Activated CD4-positive, alpha-beta memory T cell treated with anti-CD3 and anti-CD28 coated beads, Interleukin-2, amount 10 ng/mL, durations not matched to agents 7 days and 5 days (primary cell): ENCODE measurements around the gene C1QA. TPM values are rescaled to one million over a fixed set of nuclear protein-coding genes. Genes with fewer than 3 reads are reported as not detected.

ENCODE experiments used
- CTCF ChIA-PET: fragments of 350-600 bp; sonication (Branson Sonifier 250); formaldehyde crosslinking; loops from one replicate; lab custom pipeline; 2021; ENCODE audit warnings: antibody characterized with exemption, inconsistent platforms; lab: Charles Lee
- POLR2A ChIA-PET: fragments of 350-600 bp; sonication (Branson Sonifier 250); formaldehyde crosslinking; loops from one replicate; lab custom pipeline; 2021; ENCODE audit warnings: antibody characterized with exemption; lab: Charles Lee
- DNase-seq: peaks from one replicate; pipeline ENCODE4 v3.0.0-alpha.2; 2020
- H3K27ac Mint-ChIP-seq: one replicate; pipeline ENCODE4 v1.8.0; 2021; ENCODE audit warnings: mild to moderate bottlenecking, mixed read lengths
- H3K27me3 Mint-ChIP-seq: one replicate; pipeline ENCODE4 v1.8.0; 2021; ENCODE audit warnings: mixed read lengths
- H3K36me3 Mint-ChIP-seq: one replicate; pipeline ENCODE4 v1.8.0; 2021; ENCODE audit warnings: low read depth, mixed read lengths
- H3K4me1 Mint-ChIP-seq: one replicate; pipeline ENCODE4 v1.8.0; 2021; ENCODE audit warnings: mixed read lengths
- H3K4me3 Mint-ChIP-seq: one replicate; pipeline ENCODE4 v1.8.0; 2021; ENCODE audit warnings: mild to moderate bottlenecking, mixed read lengths
- H3K9me3 Mint-ChIP-seq: one replicate; pipeline ENCODE4 v1.8.0; 2021; ENCODE audit warnings: mixed read lengths
- total RNA-seq, 2 experiments: library from RNA; stranded (reverse); gene quantifications; one replicate each; pipeline ENCODE4 v1.2.3, GENCODE V29; 2021

Gene C1QA
- total RNA-seq, 2 experiments from 2014 or later = not detected

DNA sequence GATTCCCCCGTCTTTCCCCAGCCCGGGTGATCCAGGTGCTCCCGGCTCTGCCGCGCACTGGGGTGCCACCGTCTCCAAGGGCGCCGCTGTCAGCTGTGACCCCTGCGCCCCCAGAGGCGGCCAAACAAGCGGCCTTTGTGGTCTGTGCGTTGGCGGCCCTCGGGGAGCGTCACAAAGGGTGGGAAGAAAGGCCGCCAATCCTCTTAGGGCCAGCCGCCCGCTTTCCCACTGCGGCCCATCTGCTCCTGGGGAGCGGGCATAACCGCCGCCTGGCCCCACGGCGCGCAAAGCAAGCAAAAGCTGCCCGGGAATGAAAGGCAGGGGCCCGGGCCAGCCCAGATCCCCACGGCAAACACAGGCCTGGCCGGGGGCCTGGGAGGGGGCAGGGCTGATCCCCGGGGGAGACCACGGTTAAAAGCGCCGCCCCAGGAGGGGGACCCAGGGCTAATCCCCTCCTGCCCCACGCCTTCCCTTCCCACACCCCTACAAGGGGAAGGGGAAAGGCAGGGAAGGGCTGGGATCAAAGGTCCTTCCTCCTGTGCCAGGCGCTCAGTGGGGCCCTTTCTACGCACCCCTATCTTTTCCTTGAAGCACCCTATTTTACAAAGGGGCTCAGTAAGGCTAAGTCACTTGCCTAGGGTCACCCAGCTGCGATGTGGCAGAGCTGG lies 40.6 kb downstream of the C1QA start:
- no peaks in the 10 kb centered on the region for H3K36me3 Mint-ChIP-seq

GRCh38 chr1:22677931-22678896 lies 41.8 kb downstream of the C1QA start:
- no peak overlapping the region for H3K4me3 Mint-ChIP-seq
- H3K36me3 Mint-ChIP-seq = no peaks in the 10 kb centered on the region
- no peak overlapping the region for H3K27ac Mint-ChIP-seq
- H3K27me3 Mint-ChIP-seq = peaks cover 14% of the 10 kb centered on the region
- no peak for DNase-seq
- POLR2A ChIA-PET = no interaction called here
- no peaks in the 10 kb centered on the region for H3K9me3 Mint-ChIP-seq
- CTCF ChIA-PET = no interaction called here
- no peaks in the 10 kb centered on the region for H3K4me1 Mint-ChIP-seq

More for the DNA sequence above, 40.6 kb downstream of the C1QA start:
- Mint-ChIP-seq H3K4me1 (no peaks in the 10 kb centered on the region), H3K27me3 (peaks cover 21% of the 10 kb centered on the region), H3K9me3 (no peaks in the 10 kb centered on the region), H3K4me3 (no peak overlapping the region), H3K27ac (no peak overlapping the region)
- ChIA-PET CTCF (no interaction called here), POLR2A (no interaction called here)
- no peak for DNase-seq

DNA sequence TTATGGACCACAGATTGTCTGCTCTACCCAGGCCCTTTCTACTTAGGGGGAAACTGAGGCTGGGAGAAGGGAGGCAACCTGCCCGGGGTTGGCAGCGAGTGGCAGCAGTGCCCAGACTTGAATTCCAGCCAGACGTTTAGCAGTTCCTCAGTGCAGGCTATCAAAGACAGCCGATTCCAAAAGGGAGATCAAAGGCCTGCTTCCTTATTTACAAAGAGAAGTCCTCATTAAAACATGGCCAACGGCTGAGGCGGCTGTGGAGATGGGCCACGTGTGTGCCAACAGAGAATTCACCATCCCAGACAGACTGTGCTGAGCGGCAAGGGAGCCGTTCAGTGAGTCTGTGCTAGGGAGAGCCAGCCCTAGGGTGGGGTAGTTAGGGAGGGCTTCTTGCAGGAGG lies 44.3 kb downstream of the C1QA start:
- no peak overlapping the region for H3K4me3 Mint-ChIP-seq
- no peaks in the 10 kb centered on the region for H3K9me3 Mint-ChIP-seq
- DNase-seq = no peak
- ChIA-PET POLR2A (no interaction called here), CTCF (no interaction called here)
- H3K27me3 Mint-ChIP-seq = peaks cover 4% of the 10 kb centered on the region
- no peaks in the 10 kb centered on the region for H3K36me3 Mint-ChIP-seq
- H3K27ac Mint-ChIP-seq = no peak overlapping the region
- H3K4me1 Mint-ChIP-seq = no peaks in the 10 kb centered on the region

DNA sequence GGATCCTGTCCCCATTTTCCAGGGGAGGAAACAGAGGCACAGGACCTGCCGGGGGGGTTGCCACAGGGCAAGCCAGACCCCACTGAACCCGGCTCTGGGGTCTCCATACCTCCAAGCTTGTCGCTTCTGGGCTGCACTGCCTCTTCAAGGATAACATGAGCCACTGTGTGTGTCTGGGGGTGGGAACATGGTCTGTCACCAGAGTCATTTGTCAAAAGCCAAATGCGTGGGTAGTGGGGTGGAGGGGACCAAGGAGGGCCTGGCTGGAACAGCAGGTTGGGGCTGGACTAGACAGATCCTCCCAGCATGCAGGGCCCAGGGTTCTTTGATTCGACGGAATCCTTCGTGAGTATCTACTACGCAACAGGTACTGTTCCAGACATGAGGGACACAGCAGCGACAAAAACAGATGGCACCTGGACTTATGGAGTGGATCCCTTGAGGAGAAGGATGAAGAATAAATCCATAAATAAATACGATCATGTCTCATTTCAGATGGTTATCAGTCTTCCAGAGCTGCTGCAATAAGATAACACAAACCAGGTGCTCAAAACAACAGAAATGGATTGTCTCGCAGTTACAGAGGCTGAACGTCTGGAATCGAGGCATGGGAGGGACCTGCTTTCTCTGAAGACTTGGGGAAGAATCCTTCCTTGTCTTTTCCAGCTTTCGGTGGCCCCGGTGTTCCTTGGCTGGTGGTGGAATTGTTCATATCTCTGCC lies 45.3 kb downstream of the C1QA start:
- POLR2A ChIA-PET = no interaction called here
- no peaks in the 10 kb centered on the region for H3K36me3 Mint-ChIP-seq
- DNase-seq = no peak
- no peaks in the 10 kb centered on the region for H3K9me3 Mint-ChIP-seq
- no peak overlapping the region for H3K27ac Mint-ChIP-seq
- H3K4me3 Mint-ChIP-seq = no peak overlapping the region
- CTCF ChIA-PET = no interaction called here
- H3K27me3 Mint-ChIP-seq = peaks cover 7% of the 10 kb centered on the region
- H3K4me1 Mint-ChIP-seq = no peaks in the 10 kb centered on the region

DNA sequence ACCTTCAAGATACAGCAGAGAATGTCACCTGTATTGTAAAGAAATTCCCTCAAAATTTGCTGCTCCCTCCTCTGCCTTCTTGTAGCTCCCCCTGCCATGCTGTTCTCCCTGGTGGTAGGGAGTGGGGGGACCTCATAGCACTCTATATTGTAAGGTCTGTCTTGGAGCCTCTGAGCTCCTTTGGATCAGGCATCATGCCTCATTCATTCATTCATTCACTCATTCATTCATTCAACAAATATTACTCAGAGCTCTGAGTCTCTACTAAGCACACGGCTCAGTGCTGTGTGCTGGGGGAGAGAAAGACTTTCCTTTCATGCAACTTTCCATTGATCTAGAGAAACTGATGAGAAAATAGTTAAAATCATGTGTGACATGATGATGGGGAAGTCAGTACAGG lies 47.1 kb downstream of the C1QA start:
- H3K9me3 Mint-ChIP-seq = no peaks in the 10 kb centered on the region
- ChIA-PET CTCF (no interaction called here), POLR2A (no interaction called here)
- H3K4me3 Mint-ChIP-seq = no peak overlapping the region
- H3K4me1 Mint-ChIP-seq = no peaks in the 10 kb centered on the region
- no peak for DNase-seq
- no peaks in the 10 kb centered on the region for H3K36me3 Mint-ChIP-seq
- H3K27ac Mint-ChIP-seq = no peak overlapping the region
- H3K27me3 Mint-ChIP-seq = peaks cover 8% of the 10 kb centered on the region

GRCh38 chr1:22685591-22686059 lies 49.2 kb downstream of the C1QA start:
- Mint-ChIP-seq H3K9me3 (no peaks in the 10 kb centered on the region), H3K4me1 (no peaks in the 10 kb centered on the region), H3K27me3 (peaks cover 9% of the 10 kb centered on the region), H3K36me3 (no peaks in the 10 kb centered on the region), H3K27ac (no peak overlapping the region), H3K4me3 (no peak overlapping the region)
- CTCF ChIA-PET = interaction anchor here (0.6 kb wide), 1 partner anchor 245 kb away, joined by 4 read pairs; no protein-coding TSS in a partner anchor
- POLR2A ChIA-PET = no interaction called here
- DNase-seq = no peak

DNA sequence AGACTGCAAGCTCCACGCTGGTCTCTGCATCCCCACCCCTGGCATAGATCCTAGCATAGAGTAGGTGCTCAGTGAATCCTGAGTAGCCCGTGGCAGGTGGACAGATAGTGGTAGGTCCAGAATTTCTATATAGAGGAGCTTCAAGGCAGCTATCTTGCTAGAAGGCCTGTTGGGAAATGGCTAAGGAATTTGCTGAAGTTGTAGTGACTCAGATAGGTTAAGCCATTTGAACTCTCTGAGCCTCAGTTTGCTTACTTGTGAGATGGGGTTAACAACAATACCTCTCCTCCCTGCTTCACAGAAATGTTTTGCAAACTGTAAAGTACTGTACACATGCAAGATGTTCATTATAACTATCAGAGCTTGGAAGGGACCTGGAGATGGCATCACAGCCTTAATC lies 50.8 kb downstream of the C1QA start:
- Mint-ChIP-seq H3K4me3 (no peak overlapping the region), H3K27ac (no peak overlapping the region), H3K9me3 (no peaks in the 10 kb centered on the region), H3K4me1 (no peaks in the 10 kb centered on the region), H3K27me3 (peaks cover 9% of the 10 kb centered on the region), H3K36me3 (no peaks in the 10 kb centered on the region)
- ChIA-PET CTCF (no interaction called here), POLR2A (no interaction called here)
- DNase-seq = no peak

- H3K4me1 Mint-ChIP-seq = no peaks in the 10 kb centered on the region
- DNase-seq = no peak
- POLR2A ChIA-PET = no interaction called here
- no peaks in the 10 kb centered on the region for H3K9me3 Mint-ChIP-seq
- no peak overlapping the region for H3K27ac Mint-ChIP-seq
- CTCF ChIA-PET = no interaction called here
- no peaks in the 10 kb centered on the region for H3K36me3 Mint-ChIP-seq
- peaks cover 9% of the 10 kb centered on the region for H3K27me3 Mint-ChIP-seq
- H3K4me3 Mint-ChIP-seq = no peak overlapping the region
Observed at GRCh38 chr1:22688466-22688865, 52.0 kb downstream of the C1QA start.

Other genes starting within 250 kb of the C1QA start
- 10 to 100 TPM; 15.2 to 15.3 TPM for gene ZBTB40, start 184.8 kb upstream of the C1QA start, total RNA-seq
- gene EPHA8, start 73.1 kb upstream of the C1QA start, total RNA-seq = not detected
- gene C1QC, start 7.0 kb downstream of the C1QA start, total RNA-seq = not detected
- gene C1QB, start 16.6 kb downstream of the C1QA start, total RNA-seq = not detected
- not detected for gene EPHB2, start 74.2 kb downstream of the C1QA start, total RNA-seq